ENCODE measurements around the gene RPS21.
"Not testable (repeated sequence)": the region's sequence is repeated elsewhere in the genome, so short reads cannot be mapped to it uniquely, and the experiment has no call there.

RPS21 gene

DNA sequence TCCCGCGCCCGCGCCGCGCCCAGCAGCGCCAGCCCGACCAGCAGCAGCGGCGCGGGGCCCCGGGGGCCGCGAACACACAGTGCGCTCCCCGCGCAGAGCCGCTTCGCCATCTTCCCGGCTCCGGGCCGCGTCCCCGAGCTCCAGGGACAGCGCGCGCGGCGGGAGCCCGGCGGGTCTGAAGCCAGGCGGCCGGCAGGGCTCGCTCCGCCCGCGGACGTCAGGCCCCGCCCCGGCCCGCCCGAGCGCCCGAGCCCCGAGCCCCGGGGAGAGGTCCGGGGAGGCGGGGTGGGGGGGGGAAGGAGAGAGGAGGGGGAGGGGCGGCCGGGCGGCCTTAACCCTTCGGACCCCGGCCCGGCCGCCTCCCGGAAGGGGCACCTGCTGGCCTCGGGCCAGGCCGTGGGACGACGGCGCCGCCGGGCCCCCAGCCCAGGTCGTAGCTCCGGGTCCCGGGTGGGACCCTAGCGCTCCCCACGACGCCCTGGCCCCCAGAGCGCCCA, 19.7 kb upstream of the RPS21 start, which contains the start of gene LAMA5:
LAMA5 (minus strand) TSS at position 177 of the 497 bp plus-strand sequence; CDS start at position 110, 67 bp downstream.
- no peaks in the 10 kb centered on the region for H3K4me1 Mint-ChIP-seq
- CTCF ChIA-PET = interaction anchor here (1.9 kb wide), 1 partner anchor 15 kb away, joined by 8 read pairs; no protein-coding TSS in a partner anchor
- H3K27me3 Mint-ChIP-seq = peaks cover 77% of the 10 kb centered on the region
- peak within 1 kb of the TSS; percentile 44 for H3K4me3 Mint-ChIP-seq
- no peaks in the 10 kb centered on the region for H3K9me3 Mint-ChIP-seq
- H3K36me3 Mint-ChIP-seq = no peaks in the 10 kb centered on the region
- H3K27ac Mint-ChIP-seq = no peak within 1 kb of the TSS
- peak; percentile 35 for DNase-seq

DNA sequence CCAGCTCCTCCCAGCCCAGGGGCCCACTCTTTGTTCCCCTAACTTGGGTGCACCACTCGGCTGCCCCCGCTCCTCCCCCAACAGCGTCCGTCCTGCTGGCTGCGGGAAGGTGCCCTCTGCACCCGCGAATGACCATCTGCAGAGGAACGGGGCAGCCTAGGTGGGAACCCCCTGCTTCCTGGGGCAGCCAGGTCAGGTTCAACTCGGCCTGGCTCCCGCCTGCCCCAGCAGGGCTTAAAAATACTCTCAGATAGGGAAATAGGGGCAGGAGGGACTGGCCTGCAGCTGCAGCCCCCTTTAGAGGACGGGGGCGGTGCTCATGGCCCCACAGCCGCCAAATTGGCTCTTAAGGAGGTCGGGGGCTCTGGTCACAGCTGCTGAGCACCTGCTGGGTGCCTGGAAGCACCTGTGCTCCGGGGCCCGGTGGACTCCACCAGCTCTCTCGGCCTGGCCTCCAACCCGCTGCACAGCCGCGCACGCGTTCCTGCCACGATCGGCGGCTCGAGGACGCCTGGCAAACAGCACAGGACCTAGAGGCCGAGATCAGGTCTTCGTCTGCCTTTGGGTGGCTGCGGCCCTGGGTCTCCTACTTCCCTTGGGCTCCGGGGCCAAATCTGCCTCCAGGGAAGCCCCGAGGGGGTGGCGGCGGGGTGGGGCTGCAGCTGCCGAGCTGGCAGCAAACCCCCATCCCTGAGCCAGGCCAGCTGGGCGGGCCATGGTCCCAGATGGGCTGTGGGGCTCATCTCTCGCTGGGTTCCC, 19.1 kb upstream of the RPS21 start:
- Mint-ChIP-seq H3K36me3 (no peaks in the 10 kb centered on the region), H3K27ac (no peak overlapping the region), H3K4me1 (no peaks in the 10 kb centered on the region), H3K9me3 (no peaks in the 10 kb centered on the region), H3K27me3 (peaks cover 77% of the 10 kb centered on the region), H3K4me3 (peak overlapping the region; percentile 44)
- CTCF ChIA-PET = interaction anchor here (0.7 to 1.9 kb wide), 2 partner anchors 15 to 249 kb away, joined by 3 to 8 read pairs; no protein-coding TSS in a partner anchor
- DNase-seq = no peak

DNA sequence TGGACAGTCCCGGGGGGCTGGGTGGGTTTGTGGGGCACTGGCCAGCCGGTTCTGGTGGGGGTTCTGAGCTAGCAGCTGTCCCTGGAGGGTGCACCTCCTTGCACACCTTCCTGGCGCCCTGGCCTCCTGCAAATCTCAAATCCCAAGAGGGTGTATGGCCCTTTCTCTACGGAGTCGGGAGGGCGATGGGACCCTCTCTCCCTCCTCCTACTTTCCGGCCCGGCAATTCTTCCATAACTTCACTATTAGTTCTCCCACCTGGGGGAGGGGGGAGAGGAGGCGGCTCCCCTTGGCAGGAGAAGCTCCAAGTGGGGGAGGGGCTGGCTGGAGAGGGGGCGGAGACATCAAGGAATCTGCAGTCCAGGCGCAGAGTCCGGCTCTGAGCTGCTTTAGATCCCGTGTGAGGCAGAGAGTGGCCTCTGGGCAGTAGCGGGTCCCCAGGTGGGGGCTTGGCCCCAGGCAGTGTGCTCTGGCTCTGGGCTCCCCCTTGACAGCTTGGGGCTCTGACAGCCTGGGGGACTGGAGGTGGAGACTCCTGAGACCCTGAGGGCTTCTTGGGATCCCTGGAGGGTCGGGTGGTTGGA, 18.4 kb upstream of the RPS21 start:
- H3K27me3 Mint-ChIP-seq = peaks cover 81% of the 10 kb centered on the region
- no peaks in the 10 kb centered on the region for H3K4me1 Mint-ChIP-seq
- no peaks in the 10 kb centered on the region for H3K36me3 Mint-ChIP-seq
- no peak overlapping the region for H3K27ac Mint-ChIP-seq
- H3K9me3 Mint-ChIP-seq = no peaks in the 10 kb centered on the region
- no peak for DNase-seq
- no peak overlapping the region for H3K4me3 Mint-ChIP-seq
- CTCF ChIA-PET = interaction anchor here (0.7 to 1.9 kb wide), 2 partner anchors 14 to 248 kb away, joined by 3 to 8 read pairs; no protein-coding TSS in a partner anchor

DNA sequence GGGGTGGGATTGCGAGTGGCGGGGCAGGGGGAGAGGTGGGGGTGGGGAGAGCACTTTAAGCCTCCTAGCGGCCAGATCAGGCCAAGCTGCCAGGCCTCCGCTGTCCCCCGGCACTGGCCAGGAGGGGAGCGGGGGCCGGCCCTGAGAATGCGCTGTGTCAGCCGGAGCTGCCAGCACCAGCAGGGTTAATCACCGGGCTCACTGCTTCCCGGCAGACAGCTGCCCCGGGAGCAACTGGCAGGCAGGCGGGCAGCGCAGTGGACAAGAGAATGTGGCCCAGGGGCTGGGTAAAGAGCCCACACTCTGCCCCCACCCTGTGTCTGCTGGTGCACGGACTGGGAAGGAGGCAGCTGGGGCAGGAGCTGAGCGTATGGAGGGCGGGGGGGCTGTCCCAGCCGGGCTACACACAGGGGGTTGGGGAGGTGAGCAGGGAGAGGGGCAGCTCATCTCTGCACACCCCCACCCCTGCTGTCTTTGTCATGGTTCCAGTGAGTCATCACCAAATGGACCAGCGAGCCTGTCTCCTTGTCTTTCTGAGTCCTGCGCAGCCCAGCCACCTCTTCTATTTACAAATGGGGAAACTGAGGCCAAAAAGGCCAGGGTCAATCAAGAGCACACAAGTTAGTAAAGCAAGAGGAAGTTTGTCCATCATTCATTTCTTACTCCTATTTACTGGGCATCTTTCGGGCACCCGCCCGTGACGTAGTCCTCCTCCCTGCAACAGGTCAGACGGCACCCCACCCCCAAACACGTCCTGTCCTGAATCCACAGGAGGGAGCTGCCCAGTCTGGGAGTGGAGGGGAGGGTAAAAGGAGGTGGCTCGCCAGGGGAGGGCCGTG, 17.7 kb upstream of the RPS21 start:
- Mint-ChIP-seq H3K36me3 (no peaks in the 10 kb centered on the region), H3K9me3 (no peaks in the 10 kb centered on the region), H3K4me1 (no peaks in the 10 kb centered on the region), H3K4me3 (no peak overlapping the region), H3K27me3 (peaks cover 78% of the 10 kb centered on the region), H3K27ac (no peak overlapping the region)
- CTCF ChIA-PET = interaction anchor here (1.0 to 1.9 kb wide), 3 partner anchors 13 to 130 kb away, joined by 3 to 8 read pairs (median 4); no protein-coding TSS in a partner anchor
- DNase-seq = no peak

DNA sequence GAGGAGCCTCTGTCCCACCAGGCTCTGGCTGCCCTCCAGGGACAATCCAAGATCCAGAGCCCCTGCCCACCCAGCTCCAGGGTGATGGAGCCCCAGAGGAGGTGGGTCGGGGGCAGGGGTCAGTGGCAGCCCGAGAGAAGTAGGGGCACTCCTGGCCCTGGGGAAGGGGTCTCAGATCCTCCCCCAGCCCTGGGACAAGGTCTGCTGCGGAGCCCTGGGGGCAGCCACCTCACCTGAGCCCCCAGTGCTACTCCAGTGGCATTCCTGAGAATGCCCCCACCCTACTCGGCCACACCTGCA, 17.1 kb upstream of the RPS21 start:
- no peaks in the 10 kb centered on the region for H3K9me3 Mint-ChIP-seq
- H3K4me1 Mint-ChIP-seq = no peaks in the 10 kb centered on the region
- no peaks in the 10 kb centered on the region for H3K36me3 Mint-ChIP-seq
- CTCF ChIA-PET = interaction anchor here (1.0 to 1.4 kb wide), 2 partner anchors 13 to 129 kb away, joined by 3 to 4 read pairs; no protein-coding TSS in a partner anchor
- H3K27me3 Mint-ChIP-seq = peaks cover 77% of the 10 kb centered on the region
- H3K27ac Mint-ChIP-seq = no peak overlapping the region
- no peak overlapping the region for H3K4me3 Mint-ChIP-seq
- no peak for DNase-seq

DNA sequence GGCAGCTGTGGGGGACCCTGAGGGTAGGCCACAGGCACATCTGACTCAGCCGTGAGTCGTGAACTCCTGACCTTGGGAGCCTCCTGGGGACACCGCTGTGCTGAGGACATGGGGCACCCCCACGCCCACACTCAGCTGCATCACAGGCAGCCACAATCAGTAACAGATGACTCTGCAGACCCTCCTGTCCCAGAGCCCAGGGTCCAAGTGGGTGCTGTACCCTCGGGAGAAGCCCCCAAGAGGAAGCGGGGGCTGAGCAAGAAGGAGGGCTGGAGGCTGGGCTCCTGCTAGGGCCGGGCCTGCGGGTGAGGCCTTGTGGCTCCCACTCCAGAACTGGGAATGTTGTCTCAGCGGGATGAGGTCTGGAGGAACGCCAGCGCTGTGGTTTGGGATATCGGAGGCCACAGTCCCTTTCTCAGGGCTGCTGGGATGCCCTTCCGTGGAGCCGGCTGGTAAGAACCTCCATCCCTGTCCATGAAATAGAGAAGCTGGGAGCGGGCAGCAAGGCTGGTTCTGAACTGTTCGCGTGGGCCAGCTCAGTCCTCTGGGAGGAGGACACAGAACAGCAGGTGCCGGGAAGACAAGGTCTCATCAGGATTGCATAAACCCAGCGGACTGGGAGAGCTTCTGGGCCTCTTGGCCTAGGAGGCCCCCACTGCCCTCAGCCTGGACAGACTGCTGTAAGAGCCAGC, 16.6 kb upstream of the RPS21 start:
- Mint-ChIP-seq H3K4me1 (no peaks in the 10 kb centered on the region), H3K4me3 (no peak overlapping the region), H3K27me3 (peaks cover 72% of the 10 kb centered on the region), H3K36me3 (no peaks in the 10 kb centered on the region), H3K27ac (no peak overlapping the region), H3K9me3 (no peaks in the 10 kb centered on the region)
- DNase-seq = no peak
- CTCF ChIA-PET = interaction anchor here (1.0 to 1.4 kb wide), 2 partner anchors 13 to 128 kb away, joined by 3 to 4 read pairs; no protein-coding TSS in a partner anchor

DNA sequence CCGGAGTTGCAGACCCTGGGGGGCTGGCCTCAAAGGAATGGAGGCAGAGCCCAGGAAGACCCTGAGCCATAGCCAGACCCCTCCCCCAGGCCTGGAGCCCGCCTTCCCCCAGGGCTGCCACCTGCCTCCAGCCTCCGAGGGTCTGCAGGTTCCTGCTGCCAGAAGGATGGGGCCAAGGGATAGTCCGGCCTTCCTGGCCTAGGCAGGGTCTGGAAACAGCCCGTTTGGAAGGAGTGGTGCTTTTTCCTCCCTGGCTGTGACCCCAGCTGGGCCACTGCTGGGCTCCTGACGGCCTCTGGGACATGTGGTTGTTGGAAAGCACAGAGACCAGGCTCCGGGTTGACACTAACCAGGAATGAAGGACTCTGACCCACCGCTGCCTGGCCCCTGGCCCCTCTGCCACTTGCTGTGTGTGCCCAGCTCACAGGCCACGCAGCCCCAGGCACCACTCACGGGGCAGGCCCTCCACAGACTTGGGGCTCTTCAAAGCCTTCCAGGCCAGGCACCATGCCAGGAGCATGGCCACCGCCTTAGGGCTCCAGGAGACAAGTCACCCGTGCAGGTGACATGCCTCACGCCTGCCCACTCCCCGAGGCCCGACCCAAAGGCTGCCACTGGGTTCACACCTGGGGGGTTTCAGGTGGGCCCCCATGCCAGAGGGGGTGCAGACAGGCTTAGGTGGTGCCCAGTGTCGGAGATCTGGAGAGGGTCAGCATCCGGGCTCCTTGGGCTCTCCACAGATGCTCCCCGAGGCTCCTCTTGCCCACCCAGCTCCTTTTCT, 15.9 kb upstream of the RPS21 start:
- Mint-ChIP-seq H3K27me3 (peaks cover 65% of the 10 kb centered on the region), H3K9me3 (no peaks in the 10 kb centered on the region), H3K4me3 (no peak overlapping the region), H3K27ac (no peak overlapping the region), H3K36me3 (no peaks in the 10 kb centered on the region), H3K4me1 (no peaks in the 10 kb centered on the region)
- no peak for DNase-seq
- CTCF ChIA-PET = interaction anchor here (1.4 kb wide), 1 partner anchor 12 kb away, joined by 4 read pairs; no protein-coding TSS in a partner anchor

DNA sequence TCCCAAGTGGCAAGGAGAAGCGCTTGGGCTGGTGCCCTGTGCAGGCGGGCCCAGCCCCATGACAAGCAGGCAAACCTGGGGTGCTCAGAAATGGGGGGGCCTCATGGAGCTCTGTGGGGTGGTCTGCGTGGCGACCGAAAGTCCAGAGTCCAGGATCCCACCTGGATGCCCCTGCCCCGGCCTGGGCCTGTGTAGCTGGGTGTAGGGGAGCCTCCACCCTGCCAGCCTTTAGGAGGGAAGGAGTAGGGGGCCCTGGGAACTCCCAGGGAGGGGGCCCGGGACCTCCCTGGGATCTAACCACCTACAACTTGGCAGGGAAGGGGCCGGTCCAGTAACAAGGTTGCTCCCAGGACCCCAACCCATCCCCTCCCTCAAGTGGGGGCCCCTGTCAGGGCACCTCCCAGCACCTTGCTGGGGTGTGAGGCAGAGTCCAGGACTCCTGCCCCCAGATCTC, 15.3 kb upstream of the RPS21 start:
- Mint-ChIP-seq H3K27me3 (peaks cover 59% of the 10 kb centered on the region), H3K36me3 (no peaks in the 10 kb centered on the region), H3K4me1 (no peaks in the 10 kb centered on the region), H3K9me3 (no peaks in the 10 kb centered on the region), H3K27ac (no peak overlapping the region), H3K4me3 (no peak overlapping the region)
- DNase-seq = no peak
- CTCF ChIA-PET = no interaction called here

DNA sequence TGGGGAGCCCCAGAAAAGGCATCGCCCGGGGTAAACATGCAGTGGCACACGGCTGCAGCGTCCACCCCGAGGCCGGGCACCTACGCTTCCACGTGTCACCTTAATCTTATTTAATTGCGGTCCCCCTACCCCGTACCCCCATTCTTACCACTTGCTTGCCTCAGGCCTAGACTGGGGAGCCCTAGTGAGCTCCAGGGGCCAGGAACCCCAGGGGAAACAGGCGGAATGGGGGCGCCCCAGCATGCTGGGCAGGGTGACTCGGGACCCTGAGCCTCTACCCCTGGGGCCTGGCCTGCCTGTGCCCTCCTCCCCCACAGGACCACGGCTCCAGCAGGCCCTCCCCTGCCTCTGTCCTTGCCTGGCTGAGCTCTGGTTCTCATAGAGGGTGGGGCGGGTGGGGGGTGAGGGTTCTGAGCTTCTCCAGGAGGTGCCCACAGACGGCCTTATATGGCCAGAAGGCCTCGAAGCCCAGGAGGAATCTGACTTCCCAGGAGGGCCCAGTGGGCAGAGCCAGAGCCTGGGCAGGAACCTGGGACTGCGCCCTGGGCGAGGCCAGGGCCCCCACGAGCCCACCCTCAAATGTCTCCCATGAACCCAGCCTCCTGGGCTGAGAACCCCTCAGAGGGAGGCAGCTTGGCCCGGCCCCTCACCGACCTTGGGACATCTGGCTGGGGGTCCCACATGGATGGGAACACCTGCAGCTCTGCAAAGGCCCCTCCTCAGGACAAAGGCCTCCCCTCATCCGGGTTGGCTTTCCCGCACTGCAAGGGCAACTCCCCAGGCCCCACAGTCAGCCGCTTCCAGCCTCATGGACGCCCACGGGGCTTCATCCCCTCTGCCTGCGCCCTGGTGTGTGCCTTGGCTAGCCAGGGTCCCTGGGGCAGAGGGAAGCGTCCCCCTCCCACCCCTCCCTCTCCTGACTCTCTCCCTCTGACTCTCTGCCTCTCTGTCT, 14.6 kb upstream of the RPS21 start:
- Mint-ChIP-seq H3K36me3 (no peaks in the 10 kb centered on the region), H3K9me3 (no peaks in the 10 kb centered on the region), H3K4me1 (no peaks in the 10 kb centered on the region), H3K27me3 (peaks cover 55% of the 10 kb centered on the region), H3K27ac (no peak overlapping the region), H3K4me3 (no peak overlapping the region)
- DNase-seq = no peak
- CTCF ChIA-PET = no interaction called here

DNA sequence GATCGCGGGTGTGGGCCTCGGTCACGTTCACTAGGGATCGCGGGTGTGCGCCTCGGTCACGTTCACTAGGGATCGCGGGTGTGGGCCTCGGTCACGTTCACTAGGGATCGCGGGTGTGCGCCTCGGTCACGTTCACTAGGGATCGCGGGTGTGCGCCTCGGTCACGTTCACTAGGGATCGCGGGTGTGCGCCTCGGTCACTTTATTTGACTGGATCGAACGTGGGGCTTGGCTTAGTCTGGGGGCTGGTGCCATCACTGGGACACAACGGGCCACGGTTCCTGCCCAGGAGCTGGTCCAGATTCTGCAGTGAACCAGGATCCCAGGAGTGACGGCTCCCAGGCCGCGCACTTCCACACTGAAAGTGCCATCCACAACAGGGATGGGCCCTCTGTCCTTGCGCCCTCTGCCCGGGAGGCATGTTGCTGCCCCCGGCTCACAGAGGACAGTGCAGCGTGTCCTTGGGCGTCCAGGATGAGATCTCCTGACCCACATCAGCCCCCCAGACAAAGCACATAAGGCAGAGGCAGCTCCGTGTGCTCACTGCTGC, 13.2 kb upstream of the RPS21 start:
- H3K36me3 Mint-ChIP-seq, H3K4me3 Mint-ChIP-seq, H3K27ac Mint-ChIP-seq, H3K4me1 Mint-ChIP-seq, CTCF ChIA-PET, H3K9me3 Mint-ChIP-seq, DNase-seq: not testable (repeated sequence)
- peaks cover 41% of the 10 kb centered on the region for H3K27me3 Mint-ChIP-seq

DNA sequence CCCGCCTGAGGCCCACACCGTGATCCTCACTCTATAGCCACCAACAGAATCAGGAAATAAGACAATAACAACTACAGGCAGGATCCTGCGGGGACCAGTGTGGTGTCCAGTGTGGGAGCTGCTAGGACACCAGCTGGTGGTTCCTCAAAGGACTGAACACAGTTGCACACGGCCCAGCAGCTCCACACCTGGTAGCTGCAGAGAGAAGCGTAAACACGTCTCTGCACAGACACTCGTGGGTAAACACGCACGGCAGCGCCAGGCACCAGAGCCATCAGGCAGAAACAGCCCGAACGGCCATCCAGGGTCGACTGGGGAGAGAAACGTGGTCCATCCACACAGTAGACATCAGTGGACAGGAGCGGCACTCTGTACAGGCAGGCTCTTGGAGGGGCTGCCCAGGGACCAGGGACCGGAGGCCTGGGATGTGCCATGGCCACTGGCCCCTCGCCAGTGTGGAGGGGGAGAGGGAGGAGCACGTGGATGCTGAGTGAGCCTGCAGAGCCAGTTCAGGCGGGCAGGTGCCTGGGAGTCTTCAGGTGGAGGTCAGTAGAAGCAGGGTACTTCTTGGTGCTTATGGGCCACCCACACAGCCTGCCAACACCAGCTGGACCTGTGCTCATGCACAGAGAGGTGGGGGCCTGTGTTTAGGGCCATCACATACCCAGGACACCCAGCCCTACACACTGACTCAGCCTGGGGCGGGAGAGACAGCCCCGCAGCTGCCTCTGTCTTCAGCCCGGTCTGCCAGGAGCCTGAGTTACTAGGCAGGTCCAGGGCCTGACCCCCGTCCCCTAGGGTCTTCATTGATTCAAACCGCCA, 12.4 kb upstream of the RPS21 start:
- no peak overlapping the region for H3K4me3 Mint-ChIP-seq
- no peak overlapping the region for H3K27ac Mint-ChIP-seq
- peaks cover 33% of the 10 kb centered on the region for H3K27me3 Mint-ChIP-seq
- no peak for DNase-seq
- H3K36me3 Mint-ChIP-seq = no peaks in the 10 kb centered on the region
- CTCF ChIA-PET = no interaction called here
- H3K9me3 Mint-ChIP-seq = no peaks in the 10 kb centered on the region
- no peaks in the 10 kb centered on the region for H3K4me1 Mint-ChIP-seq
